NCI-H187 (cell line): ENCODE data around the gene AHCTF1.
"Not testable (repeated sequence)": the region's sequence is repeated elsewhere in the genome, so short reads cannot be mapped to it uniquely, and the experiment has no call there.

Experiments
- DNase-seq, 2 experiments: peaks; one replicate each; lab custom pipeline; 2025; lab: John Stamatoyannopoulos, UW

The AHCTF1 gene

GRCh38 chr1:246923482-246923881 is 8.3 kb downstream of the AHCTF1 start:
- DNase-seq: no peak

DNA sequence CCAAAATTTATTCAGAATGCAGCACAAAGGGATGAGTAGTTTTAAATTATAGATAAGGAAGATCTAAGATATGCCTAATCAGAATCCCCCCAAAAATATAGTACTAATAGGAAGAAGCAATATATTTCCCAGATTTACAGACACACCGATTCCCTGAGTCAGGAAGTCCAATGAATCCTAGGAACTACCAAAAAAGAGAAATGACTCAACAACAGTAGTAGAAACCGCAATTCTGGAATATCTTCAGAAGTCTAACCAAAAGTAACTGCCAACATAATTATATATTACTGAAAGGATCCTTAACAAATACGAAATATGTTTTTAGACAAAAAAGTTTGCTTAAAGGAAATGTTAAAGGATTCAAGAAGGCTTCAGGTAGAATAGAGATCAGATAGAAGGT is 10.3 kb downstream of the AHCTF1 start:
- no peak for DNase-seq

DNA sequence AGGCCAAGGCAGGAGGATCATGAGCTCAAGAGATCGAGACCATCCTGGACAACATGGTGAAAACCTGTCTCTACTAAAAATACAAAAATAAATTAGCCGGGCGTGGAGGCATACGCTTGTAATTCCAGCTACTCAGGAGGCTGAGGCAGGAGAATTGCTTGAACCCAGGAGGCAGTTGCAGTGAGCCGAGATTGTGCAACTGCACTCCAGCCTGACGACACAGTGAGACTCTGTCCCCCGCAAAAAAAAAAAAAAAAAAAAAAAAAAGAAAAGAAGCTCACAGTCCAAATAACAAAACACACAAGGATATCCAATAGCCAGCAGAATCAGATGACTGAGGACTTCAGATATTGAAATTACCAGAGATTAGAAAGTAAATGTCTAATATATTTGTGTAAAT is 11.8 kb downstream of the AHCTF1 start:
- no peak for DNase-seq

DNA sequence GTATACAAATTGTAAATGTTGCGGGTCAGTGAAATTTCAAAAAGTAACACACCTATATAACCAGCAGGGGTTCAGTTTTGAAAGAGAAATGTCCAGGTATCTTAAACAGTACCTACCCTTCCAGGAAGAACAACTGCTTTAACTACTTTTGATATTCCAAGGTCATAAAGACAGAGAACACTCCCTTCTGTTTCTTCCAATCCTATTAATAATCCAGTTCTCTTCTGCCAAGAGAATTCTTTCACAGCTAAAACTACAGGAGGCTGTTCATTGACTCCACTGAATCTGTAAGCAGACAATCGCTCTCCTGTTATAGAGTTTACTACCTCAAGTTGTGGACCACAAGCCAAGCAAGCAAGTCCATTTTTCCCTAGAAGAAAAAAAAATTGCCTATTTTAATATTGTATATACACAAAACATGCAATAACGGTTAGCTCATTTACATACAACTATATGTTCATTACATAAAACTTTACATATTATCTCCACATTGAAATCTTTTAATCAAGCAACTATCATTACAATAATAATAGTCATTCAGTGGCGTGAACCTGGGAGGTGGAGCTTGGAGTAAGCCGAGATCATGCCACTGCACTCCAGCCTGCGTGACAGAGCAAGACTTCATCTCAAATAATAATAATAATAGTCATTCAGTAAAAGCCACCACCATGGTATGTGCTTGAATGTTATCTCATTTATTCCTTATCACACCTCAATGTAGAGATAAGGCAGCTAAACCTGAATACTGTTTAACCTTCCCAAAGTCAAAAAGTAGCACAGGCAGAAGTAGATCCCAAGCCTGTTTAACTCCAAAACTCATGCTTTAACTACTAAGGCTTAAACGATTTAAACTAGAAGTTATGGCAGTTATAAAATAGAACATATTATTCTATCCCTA is 15.5 kb downstream of the AHCTF1 start:
- not testable (repeated sequence) for DNase-seq

GRCh38 chr1:246907472-246907871 is 24.3 kb downstream of the AHCTF1 start:
- no peak for DNase-seq

DNA sequence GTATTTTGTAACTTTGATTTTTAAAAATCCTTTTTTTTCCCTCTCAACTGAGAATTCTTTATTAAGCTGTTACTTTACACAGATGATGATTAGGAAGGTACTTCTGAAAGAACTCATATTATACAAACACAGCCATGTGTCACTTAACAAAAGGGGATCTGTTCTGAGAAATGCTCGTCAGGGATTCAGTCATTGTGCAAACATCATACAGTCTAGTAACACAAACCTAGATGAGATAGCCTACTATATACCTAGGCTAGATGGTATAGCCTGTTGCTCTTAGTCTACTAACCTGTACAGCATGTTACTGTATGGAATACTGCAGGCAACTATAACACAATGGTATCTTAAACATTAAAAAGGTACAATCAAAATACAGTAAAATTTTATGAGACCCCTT is 24.9 kb downstream of the AHCTF1 start:
- no peak for DNase-seq

- no peak for DNase-seq
These were observed 29.9 kb downstream of the AHCTF1 start for GRCh38 chr1:246901874-246902273.

GRCh38 chr1:246897302-246897701 is 34.4 kb downstream of the AHCTF1 start:
- no peak for DNase-seq

DNA sequence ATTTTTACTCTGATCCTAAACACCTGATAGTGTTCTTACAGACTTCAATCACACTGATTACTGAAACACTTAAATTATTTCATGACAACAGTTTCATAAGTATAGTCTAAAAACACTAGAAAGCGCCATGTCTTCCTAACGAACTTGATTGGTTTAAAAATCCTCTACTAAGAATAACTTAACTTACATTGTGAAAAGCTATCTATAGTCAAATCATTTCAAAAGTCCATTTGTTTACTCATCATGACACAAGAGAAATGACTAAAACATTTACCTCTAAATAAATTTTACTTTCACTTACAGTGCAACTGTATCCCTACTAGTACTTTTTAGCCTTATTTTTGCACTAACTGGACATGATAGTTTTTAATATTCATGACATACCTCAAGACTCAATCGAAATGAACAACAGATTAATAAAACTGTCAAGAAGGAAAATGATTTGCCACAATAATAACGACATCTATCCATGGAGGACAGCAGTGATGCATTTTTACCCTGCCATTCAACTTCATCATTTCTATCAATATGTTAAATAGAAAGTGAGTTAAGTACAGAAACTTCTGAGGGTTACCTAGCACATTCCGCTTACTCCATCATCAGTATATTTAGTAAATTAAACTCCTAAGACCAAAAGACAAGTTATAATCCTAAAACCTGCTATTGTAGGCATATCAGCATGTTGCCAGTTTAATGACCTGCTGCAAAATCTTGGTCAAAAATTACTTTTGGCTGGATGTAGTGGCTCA is 38.4 kb downstream of the AHCTF1 start:
- DNase-seq: no peak

DNA sequence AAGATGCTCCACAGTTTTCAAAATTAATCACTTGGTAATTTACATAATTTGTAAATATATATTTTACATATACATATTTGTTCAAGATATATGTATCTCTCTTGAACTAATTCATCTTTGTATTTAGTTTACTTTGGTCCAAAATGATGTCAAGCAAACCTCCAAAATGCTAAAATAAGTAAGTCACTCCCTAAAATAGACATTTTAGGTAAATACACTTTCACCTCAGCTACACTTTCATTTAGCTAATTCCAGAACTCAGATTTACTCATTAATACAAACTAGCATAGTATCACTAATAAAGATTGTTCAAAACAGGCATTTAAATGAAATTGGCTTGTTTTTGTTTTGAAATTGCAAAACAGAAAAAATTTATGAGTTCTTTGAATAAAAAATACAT is 40.6 kb downstream of the AHCTF1 start:
- no peak for DNase-seq

- no peak for DNase-seq
These were observed 43.2 kb downstream of the AHCTF1 start for GRCh38 chr1:246888522-246888921.

DNA sequence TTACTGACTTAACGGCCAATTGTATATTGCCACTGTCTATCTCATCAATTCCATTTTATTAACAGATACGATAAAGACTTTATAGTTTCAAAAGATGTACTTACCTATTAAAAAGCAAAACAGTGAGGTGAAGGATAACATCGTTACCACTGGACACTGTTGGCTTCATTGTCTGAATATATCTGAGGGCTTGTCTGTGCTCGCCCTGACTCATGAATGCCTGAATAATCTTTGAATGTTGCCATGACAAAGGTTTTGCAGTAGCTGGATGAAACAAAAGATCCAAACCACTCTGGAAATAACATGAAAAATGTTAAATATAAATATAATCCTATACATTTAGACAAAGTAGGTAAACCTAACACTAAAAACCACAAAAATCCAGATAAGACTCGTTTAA is 46.4 kb downstream of the AHCTF1 start:
- DNase-seq: not testable (repeated sequence)

DNA sequence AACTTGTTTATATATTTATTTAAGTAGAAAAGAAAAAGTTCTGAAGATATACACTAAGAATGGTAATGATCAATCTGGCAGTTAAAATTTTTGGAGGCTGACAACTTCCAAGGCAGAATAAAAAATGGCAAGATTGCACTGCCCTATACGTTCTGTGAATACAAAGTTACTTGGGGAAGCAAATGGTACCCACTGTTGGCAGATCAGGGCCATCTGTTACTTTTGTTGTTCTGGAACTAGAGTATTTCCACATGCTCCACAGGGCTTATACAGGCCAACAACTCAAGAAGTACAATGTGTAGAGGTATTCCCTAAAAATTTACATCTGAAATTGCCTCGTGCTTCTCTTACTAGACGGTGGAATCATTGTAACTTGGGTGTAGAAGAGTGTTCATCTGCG is 53.2 kb downstream of the AHCTF1 start:
- DNase-seq: no peak

- no peak for DNase-seq
These were observed 55.3 kb downstream of the AHCTF1 start for GRCh38 chr1:246876431-246876830.

DNA sequence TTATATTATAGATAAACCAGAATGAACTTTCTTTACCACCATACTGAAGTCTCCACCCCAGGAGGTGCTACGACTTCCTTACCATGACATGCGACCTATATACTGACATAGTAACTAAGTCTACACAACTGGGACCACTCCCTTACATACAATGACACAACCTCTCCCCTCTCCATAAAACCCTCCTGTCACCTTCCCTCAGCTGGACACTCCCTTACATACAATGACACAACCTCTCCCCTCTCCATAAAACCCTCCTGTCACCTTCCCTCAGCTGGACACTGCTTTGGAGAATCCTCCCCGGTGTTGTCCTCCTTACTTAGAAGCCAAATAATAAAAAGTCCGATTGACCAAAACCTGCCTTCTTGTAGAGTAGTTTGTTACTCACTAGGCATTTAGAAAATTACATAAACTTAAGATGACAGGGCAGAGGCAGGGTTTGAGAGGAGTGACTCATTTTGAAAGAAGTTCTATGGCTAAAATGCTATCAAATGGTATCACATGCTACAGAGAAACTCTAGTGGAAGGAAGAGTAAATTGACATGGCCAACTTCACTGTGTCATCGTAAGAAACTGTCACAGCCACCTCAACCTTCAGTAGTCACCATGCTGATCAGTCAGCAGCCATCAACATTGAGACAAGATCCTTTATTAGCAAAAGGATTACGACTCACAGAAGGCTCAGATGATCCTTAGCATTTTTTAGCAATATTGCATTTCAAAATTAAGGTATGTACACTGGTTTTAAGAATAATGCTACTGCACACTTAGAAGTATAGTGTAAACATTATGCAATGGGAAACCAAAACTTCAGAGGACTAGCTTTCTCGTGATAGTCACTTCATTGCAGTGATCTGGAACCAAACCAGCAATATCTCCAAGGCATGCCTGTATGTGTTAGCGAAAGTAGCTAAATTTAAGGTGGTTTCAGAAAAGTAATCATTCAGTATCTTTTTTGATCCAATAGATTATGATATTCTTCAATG is 56.4 kb downstream of the AHCTF1 start:
- no peak for DNase-seq

DNA sequence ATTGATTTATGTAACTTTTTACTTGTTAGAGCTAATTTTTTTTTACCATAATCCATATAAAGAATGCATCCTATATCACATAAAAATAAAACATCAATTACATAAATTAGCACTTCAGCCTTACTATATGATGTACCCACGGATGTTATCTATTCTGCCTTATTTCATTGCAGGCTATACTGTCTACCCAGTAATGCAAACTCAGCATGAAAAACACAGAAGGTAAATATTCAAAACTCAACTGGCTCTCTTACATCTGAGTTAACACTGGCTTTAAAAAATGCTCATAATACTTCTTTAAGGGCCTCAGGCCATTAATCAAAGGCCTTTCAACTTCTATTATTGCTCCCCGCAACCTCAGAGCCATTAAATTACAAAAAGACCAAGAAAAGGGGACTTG is 65.8 kb downstream of the AHCTF1 start:
- no peak for DNase-seq

DNA sequence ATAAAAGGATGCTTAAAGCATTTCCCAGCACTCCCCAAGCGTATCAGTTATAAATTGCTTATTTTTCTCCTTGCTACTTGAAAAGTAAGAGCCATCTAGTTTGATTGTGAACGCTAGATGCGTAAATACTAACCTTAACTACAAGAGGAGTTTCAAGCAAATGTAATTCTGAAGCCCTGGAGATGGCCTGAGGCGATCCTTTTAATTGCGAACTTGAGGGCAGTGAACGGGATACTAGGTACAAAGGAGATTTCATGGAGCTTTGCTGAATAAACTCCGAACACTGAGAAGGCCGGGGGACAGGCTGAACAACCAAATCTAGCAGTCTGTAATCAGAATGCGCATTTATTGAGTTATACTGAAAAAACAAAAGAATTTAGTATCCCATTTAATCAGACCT is 68.0 kb downstream of the AHCTF1 start:
- DNase-seq: not testable (repeated sequence)

DNA sequence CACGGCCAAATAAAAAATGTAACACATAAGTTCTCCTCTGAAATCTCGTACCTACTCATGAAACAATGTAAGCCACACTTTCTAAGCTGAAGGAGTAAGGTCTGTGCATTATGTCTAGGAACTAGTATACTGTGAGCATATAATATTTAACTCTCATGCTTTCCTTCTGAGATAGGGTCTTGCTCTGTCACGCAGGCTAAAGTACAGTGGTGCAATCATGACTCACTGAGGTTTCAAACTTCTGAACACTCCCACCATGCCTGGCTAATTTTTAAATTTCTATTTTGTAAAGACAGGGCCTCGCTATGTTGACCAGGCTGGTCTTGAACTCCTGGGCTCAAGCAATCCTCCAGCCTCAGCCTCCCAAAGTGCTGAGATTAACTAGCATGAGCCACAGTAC is 71.3 kb downstream of the AHCTF1 start:
- no peak for DNase-seq

- no peak for DNase-seq
These were observed 75.4 kb downstream of the AHCTF1 start for GRCh38 chr1:246856371-246856770.

- DNase-seq: not testable (repeated sequence)
These were observed 81.1 kb downstream of the AHCTF1 start for GRCh38 chr1:246850640-246851039.

- no peak for DNase-seq
These were observed 87.9 kb downstream of the AHCTF1 start for GRCh38 chr1:246843876-246844275.

- DNase-seq: not testable (repeated sequence)
These were observed 91.0 kb downstream of the AHCTF1 start for GRCh38 chr1:246840761-246841160.
